GM18505 (cell line): Measurements from ENCODE around the gene CA7.

Experiments used
- ATAC-seq: cut with Tn5 transposase; IDR thresholded peaks from one replicate; pipeline ENCODE4 v1.9.1; 2021; ENCODE audit not compliant: unreplicated experiment
- POLR2A ChIP-seq: IDR thresholded peaks from 4 replicates; pipeline ENCODE4 v1.6.1; 2011; ENCODE audit warnings: borderline replicate concordance; ENCODE audit not compliant: insufficient read depth, insufficient read length; ENCODE audit errors: extremely low read depth

CA7 gene

GRCh38 chr16:66899945-66900710 is 55.9 kb downstream of the CA7 start:
- no peak for TF ChIP-seq POLR2A
- ATAC-seq = no peak

- TF ChIP-seq POLR2A = no peak
- no peak for ATAC-seq
Observed at GRCh38 chr16:66900721-66901441, 56.7 kb downstream of the CA7 start.

- ATAC-seq = no peak
- TF ChIP-seq POLR2A = no peak
Observed at GRCh38 chr16:66901626-66902025, 57.4 kb downstream of the CA7 start.

- no peak for ATAC-seq
- no peak for TF ChIP-seq POLR2A
Observed at GRCh38 chr16:66902648-66903543, 58.7 kb downstream of the CA7 start.
